H9 (cell line): Measurements from ENCODE around the gene SIGLEC8. TPM values are rescaled to one million over a fixed set of nuclear protein-coding genes. Genes with fewer than 3 reads are reported as not detected.
"Not testable (repeated sequence)": the region's sequence is repeated elsewhere in the genome, so short reads cannot be mapped to it uniquely, and the experiment has no call there.

Experiments
- DNase-seq: peaks from one replicate; pipeline ENCODE4 v3.0.0-alpha.2; 2017
- H2AFZ ChIP-seq: one replicate; pipeline ENCODE4 v1.6.1; 2013; ENCODE audit warnings: mild to moderate bottlenecking, low read length, control low read depth, moderate library complexity
- H2AK5ac ChIP-seq: 2 replicates; pipeline ENCODE4 v1.6.1; 2013; ENCODE audit warnings: low read length, control low read depth, mixed read lengths; ENCODE audit not compliant: insufficient read length
- H2BK120ac ChIP-seq: one replicate; pipeline ENCODE4 v1.6.1; 2013; ENCODE audit warnings: low read depth, mild to moderate bottlenecking, low read length, control low read depth, inconsistent platforms; ENCODE audit not compliant: poor library complexity, severe bottlenecking
- H2BK12ac ChIP-seq: 2 replicates; pipeline ENCODE4 v1.6.1; 2013; ENCODE audit warnings: low read length, control low read depth, mixed read lengths, low read depth; ENCODE audit not compliant: insufficient read length
- H2BK15ac ChIP-seq: 2 replicates; pipeline ENCODE4 v1.6.1; 2013; ENCODE audit warnings: low read depth, low read length, control low read depth
- H2BK20ac ChIP-seq: one replicate; pipeline ENCODE4 v1.6.1; 2013; ENCODE audit warnings: low read depth, mild to moderate bottlenecking, low read length, control low read depth, inconsistent platforms; ENCODE audit not compliant: poor library complexity, severe bottlenecking
- H2BK5ac ChIP-seq: 2 replicates; pipeline ENCODE4 v1.6.1; 2013; ENCODE audit warnings: low read length, control low read depth, mixed read lengths; ENCODE audit not compliant: insufficient read length
- H3K14ac ChIP-seq: 2 replicates; pipeline ENCODE4 v1.6.1; 2013; ENCODE audit warnings: low read length, control low read depth; ENCODE audit not compliant: insufficient read depth
- H3K18ac ChIP-seq: 2 replicates; pipeline ENCODE4 v1.6.1; 2013; ENCODE audit warnings: low read depth, mild to moderate bottlenecking, mixed read lengths, low read length, control low read depth; ENCODE audit not compliant: insufficient read length
- H3K23ac ChIP-seq: 2 replicates; pipeline ENCODE4 v1.6.1; 2013; ENCODE audit warnings: low read length, control low read depth, mixed read lengths, low read depth; ENCODE audit not compliant: insufficient read length
- H3K23me2 ChIP-seq: 2 replicates; pipeline ENCODE4 v1.6.1; 2013; ENCODE audit warnings: low read depth, mild to moderate bottlenecking, mixed read lengths, low read length, control low read depth; ENCODE audit not compliant: insufficient read length, poor library complexity, severe bottlenecking
- H3K27ac ChIP-seq: 2 replicates; pipeline ENCODE4 v1.5.1; 2013; ENCODE audit warnings: low read length, control low read depth, mixed read lengths, low read depth; ENCODE audit not compliant: insufficient read length
- H3K27me3 ChIP-seq: 2 replicates; pipeline ENCODE4 v1.6.1; 2013; ENCODE audit warnings: low read length, control low read depth, inconsistent platforms; ENCODE audit not compliant: insufficient read depth
- H3K4ac ChIP-seq: 2 replicates; pipeline ENCODE4 v1.6.1; 2013; ENCODE audit warnings: low read depth, mild to moderate bottlenecking, control low read depth, inconsistent platforms, low read length, moderate library complexity
- H3K4me1 ChIP-seq: 2 replicates; pipeline ENCODE4 v1.6.1; 2013; ENCODE audit warnings: low read length, control low read depth, inconsistent platforms; ENCODE audit not compliant: insufficient read depth
- H3K4me2 ChIP-seq: 2 replicates; pipeline ENCODE4 v1.6.1; 2013; ENCODE audit warnings: low read length, control low read depth, mixed read lengths; ENCODE audit not compliant: insufficient read length, insufficient read depth
- H3K56ac ChIP-seq: 2 replicates; pipeline ENCODE4 v1.6.1; 2013; ENCODE audit warnings: low read depth, mild to moderate bottlenecking, mixed read lengths, low read length, control low read depth; ENCODE audit not compliant: insufficient read length
- H3K79me1 ChIP-seq: 2 replicates; pipeline ENCODE4 v1.6.1; 2013; ENCODE audit warnings: low read depth, mild to moderate bottlenecking, moderate library complexity, low read length, control low read depth, inconsistent platforms; ENCODE audit not compliant: insufficient read depth, poor library complexity, severe bottlenecking
- H3K79me2 ChIP-seq: 2 replicates; pipeline ENCODE4 v1.6.1; 2013; ENCODE audit warnings: low read length, control low read depth, inconsistent platforms; ENCODE audit not compliant: insufficient read depth
- H3K9ac ChIP-seq: 2 replicates; pipeline ENCODE4 v1.6.1; 2013; ENCODE audit warnings: low read length, control low read depth, mixed read lengths; ENCODE audit not compliant: insufficient read length; ENCODE audit errors: extremely low read depth
- H3K9me3 ChIP-seq: one replicate; pipeline ENCODE4 v1.6.1; 2013; ENCODE audit warnings: low read depth, low read length, inconsistent platforms; ENCODE audit not compliant: control insufficient read depth
- H3T11ph ChIP-seq: one replicate; pipeline ENCODE4 v1.6.1; 2013; ENCODE audit warnings: mild to moderate bottlenecking, low read length, control low read depth, inconsistent platforms
- H4K20me1 ChIP-seq: one replicate; pipeline ENCODE4 v1.6.1; 2013; ENCODE audit not compliant: control insufficient read depth, insufficient read length, insufficient read depth
- H4K5ac ChIP-seq: 2 replicates; pipeline ENCODE4 v1.6.1; 2013; ENCODE audit warnings: low read depth, mild to moderate bottlenecking, mixed read lengths, low read length, control low read depth; ENCODE audit not compliant: insufficient read length
- H4K8ac ChIP-seq: replicated peaks from 2 replicates; pipeline ENCODE4 v1.6.1; 2013; ENCODE audit warnings: low read length, control low read depth, mixed read lengths, low read depth; ENCODE audit not compliant: insufficient read length
- H4K91ac ChIP-seq: 2 replicates; pipeline ENCODE4 v1.6.1; 2013; ENCODE audit warnings: low read depth, mild to moderate bottlenecking, moderate library complexity, mixed read lengths, low read length, control low read depth; ENCODE audit not compliant: insufficient read length
- H3K27ac Mint-ChIP-seq, 3 experiments: 2 replicates in 2 of 3; 3 replicates in 1 of 3; pipeline ENCODE4 v1.8.0; 2020 to 2021; ENCODE audit warnings: mixed read lengths in 3 of 3, mild to moderate bottlenecking in 1 of 3, moderate library complexity in 1 of 3
- H3K27me3 Mint-ChIP-seq: 2 replicates; pipeline ENCODE4 v1.8.0; 2021; ENCODE audit warnings: low read depth, mild to moderate bottlenecking, moderate library complexity, mixed read lengths
- H3K36me3 Mint-ChIP-seq, 3 experiments: 2 replicates in 2 of 3; 3 replicates in 1 of 3; pipeline ENCODE4 v1.8.0; 2020 to 2021; ENCODE audit warnings: low read depth in 3 of 3, mixed read lengths in 3 of 3; ENCODE audit not compliant: insufficient read depth in 1 of 3
- H3K4me1 Mint-ChIP-seq, 2 experiments: 2 replicates each; pipeline ENCODE4 v1.8.0; 2020; ENCODE audit warnings: mixed read lengths in 2 of 2
- H3K4me3 Mint-ChIP-seq, 2 experiments: 2 replicates in 1 of 2; 3 replicates in 1 of 2; pipeline ENCODE4 v1.8.0; 2020 to 2021; ENCODE audit warnings: mild to moderate bottlenecking in 2 of 2, mixed read lengths in 2 of 2, moderate library complexity in 1 of 2
- H3K9me3 Mint-ChIP-seq, 2 experiments: 2 replicates in 1 of 2; 3 replicates in 1 of 2; pipeline ENCODE4 v1.8.0; 2020; ENCODE audit warnings: mild to moderate bottlenecking in 2 of 2, mixed read lengths in 2 of 2, moderate library complexity in 1 of 2
- CTCF ChIP-seq: fragments of 200-600 bp; sonication (generic); conservative IDR thresholded peaks from 3 replicates; pipeline ENCODE4 v1.8.0; 2021; ENCODE audit warnings: antibody characterized with exemption, mild to moderate bottlenecking
- WGBS: extraction: QIAGEN DNeasy Blood & Tissue Kit; methylation state at CpG from one replicate; pipeline ENCODE4 v1.1.7; 2013; ENCODE audit warnings: missing lambda C conversion rate, low lambda C conversion rate, mixed read lengths; ENCODE audit not compliant: insufficient read length; ENCODE audit errors: extremely low coverage; 5-methylcytosine and 5-hydroxymethylcytosine counted together
- total RNA-seq: library from RNA; stranded (reverse); gene quantifications from 2 replicates; pipeline ENCODE4 v1.2.1, GENCODE V29; 2021

SIGLEC8 gene
- total RNA-seq, 1 experiment from 2014 or later, result not detected

- no peak overlapping the region for H3K27ac ChIP-seq
- no peak overlapping the region for H2BK12ac ChIP-seq
- no peaks in the 10 kb centered on the region for H3K27me3 ChIP-seq
- H2BK5ac ChIP-seq, result no peak overlapping the region
- H3K4me1 ChIP-seq, result no peaks in the 10 kb centered on the region
- no peak overlapping the region for H2AK5ac ChIP-seq
- H3K27me3 Mint-ChIP-seq, result peaks cover 69% of the 10 kb centered on the region
- no peak overlapping the region for H3K14ac ChIP-seq
- H3K23me2 ChIP-seq, result no peaks in the 10 kb centered on the region
- H2BK20ac ChIP-seq, result no peak overlapping the region
- H3K9me3 ChIP-seq, result no peaks in the 10 kb centered on the region
- H3K4me2 ChIP-seq, result no peak overlapping the region
- no peaks in the 10 kb centered on the region for H3K79me1 ChIP-seq
- no peak overlapping the region for H3K4me3 Mint-ChIP-seq
- no peaks in the 10 kb centered on the region for H3K79me2 ChIP-seq
- H3T11ph ChIP-seq, result no peak overlapping the region
- no peak overlapping the region for H4K5ac ChIP-seq
- peaks cover 0 to 81% of the 10 kb centered on the region in 2 experiments; a peak in 2 of 5 replicates for H3K9me3 Mint-ChIP-seq
- no peak overlapping the region for H3K4ac ChIP-seq
- DNase-seq, result no peak
- no peak overlapping the region for H3K9ac ChIP-seq
- no peak for TF ChIP-seq CTCF
- no peak overlapping the region for H2BK15ac ChIP-seq
- no CpG with 5 or more reads among the region's 3 CpGs for WGBS
- H3K27ac Mint-ChIP-seq, result no peak overlapping the region
- no peak overlapping the region for H4K91ac ChIP-seq
- no peaks in the 10 kb centered on the region for H4K20me1 ChIP-seq
- H3K18ac ChIP-seq, result no peak overlapping the region
- H3K36me3 Mint-ChIP-seq, result no peaks in the 10 kb centered on the region
- H3K23ac ChIP-seq, result no peak overlapping the region
- H3K4me1 Mint-ChIP-seq, result peaks cover 0 to 3% of the 10 kb centered on the region in 2 experiments; a peak in 1 of 4 replicates
- H2AFZ ChIP-seq, result no peak overlapping the region
- no peak overlapping the region for H3K56ac ChIP-seq
- H4K8ac ChIP-seq, result no peak overlapping the region
- H2BK120ac ChIP-seq, result no peak overlapping the region
These were observed 8.5 kb upstream of the SIGLEC8 start for GRCh38 chr19:51466723-51467122.

GRCh38 chr19:51463976-51464581, 5.8 kb upstream of the SIGLEC8 start:
- H3K79me2 ChIP-seq, H4K91ac ChIP-seq, H3K4me1 Mint-ChIP-seq, H3K9ac ChIP-seq, H3K79me1 ChIP-seq, H3K18ac ChIP-seq, H3K9me3 ChIP-seq, H3K36me3 Mint-ChIP-seq, H2AK5ac ChIP-seq, H3K23me2 ChIP-seq, H4K5ac ChIP-seq, H3K4me2 ChIP-seq, H3T11ph ChIP-seq, H4K8ac ChIP-seq, H3K4me1 ChIP-seq, H3K23ac ChIP-seq, H3K27ac ChIP-seq, H2AFZ ChIP-seq, H2BK15ac ChIP-seq, H3K27me3 ChIP-seq, H2BK120ac ChIP-seq, H3K14ac ChIP-seq, DNase-seq, H2BK5ac ChIP-seq, H2BK20ac ChIP-seq, H3K27ac Mint-ChIP-seq, H3K4ac ChIP-seq, H3K56ac ChIP-seq, H2BK12ac ChIP-seq, H4K20me1 ChIP-seq: not testable (repeated sequence)
- WGBS, result no CpG with 5 or more reads among the region's 33 CpGs
- Mint-ChIP-seq H3K27me3 (peaks cover 64% of the 10 kb centered on the region), H3K4me3 (peak overlapping the region; percentile 53 to 76), H3K9me3 (peaks cover 0 to 86% of the 10 kb centered on the region in 2 experiments; a peak in 2 of 5 replicates)
